Loucy (cell line): ENCODE data around the gene ZNF583.

Source experiments
- EZH2phosphoT487 ChIP-seq: fragments of 200-600 bp; IDR thresholded peaks from 2 replicates; pipeline ENCODE4 v1.6.1; 2018; ENCODE audit warnings: antibody characterized with exemption, mild to moderate bottlenecking, moderate library complexity, borderline replicate concordance
- TF ChIP-seq, protein P1 (sequence below): fragments of 200-600 bp; sonication (generic); conservative IDR thresholded peaks from 2 replicates; pipeline ENCODE4 v1.5.1; 2014; ENCODE audit warnings: mild to moderate bottlenecking, antibody characterized with exemption, low read length

DNA sequence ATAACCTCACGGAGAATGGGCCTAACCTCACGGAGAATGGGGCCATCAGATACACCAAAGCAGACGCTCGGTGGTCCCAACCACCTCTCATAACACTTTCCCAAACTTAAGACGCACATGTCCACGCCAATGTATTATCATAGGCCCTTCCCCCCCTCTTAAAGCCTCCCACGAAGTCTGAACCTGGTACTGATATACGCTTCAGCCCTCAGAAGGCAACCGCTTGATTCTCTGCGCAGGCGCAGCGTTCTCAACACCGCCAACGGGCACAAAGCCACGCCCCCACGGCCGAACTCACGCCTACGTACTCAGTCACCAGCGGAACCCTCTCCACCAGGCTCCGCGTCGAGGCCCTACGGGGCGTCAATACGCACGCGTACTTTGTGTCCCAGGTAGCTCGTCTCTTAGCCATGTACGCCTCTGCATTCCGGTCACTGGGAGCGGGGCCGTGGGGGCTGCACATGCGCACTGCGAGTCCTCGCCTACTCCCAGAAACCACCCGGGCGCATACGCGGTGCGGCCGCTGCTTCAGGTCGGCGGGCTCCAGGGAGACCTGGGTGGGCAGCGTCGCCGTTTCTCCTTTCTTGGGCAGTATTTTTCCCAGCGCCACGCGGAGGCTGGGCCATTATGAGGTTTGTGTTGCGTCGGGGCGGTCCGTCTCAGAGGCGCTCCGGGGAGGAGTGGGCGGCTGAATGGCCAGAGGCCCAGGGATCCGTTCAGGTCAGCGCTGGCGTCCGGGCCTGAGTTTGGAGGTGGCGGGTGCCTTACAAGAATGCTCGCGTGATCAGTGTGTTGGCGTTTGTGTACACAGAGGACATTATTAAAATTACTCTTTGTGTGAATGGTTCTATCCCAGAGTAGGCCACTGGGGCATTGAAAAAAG lies 36.1 kb upstream of the ZNF583 start:
- TF ChIP-seq, protein P1, sequence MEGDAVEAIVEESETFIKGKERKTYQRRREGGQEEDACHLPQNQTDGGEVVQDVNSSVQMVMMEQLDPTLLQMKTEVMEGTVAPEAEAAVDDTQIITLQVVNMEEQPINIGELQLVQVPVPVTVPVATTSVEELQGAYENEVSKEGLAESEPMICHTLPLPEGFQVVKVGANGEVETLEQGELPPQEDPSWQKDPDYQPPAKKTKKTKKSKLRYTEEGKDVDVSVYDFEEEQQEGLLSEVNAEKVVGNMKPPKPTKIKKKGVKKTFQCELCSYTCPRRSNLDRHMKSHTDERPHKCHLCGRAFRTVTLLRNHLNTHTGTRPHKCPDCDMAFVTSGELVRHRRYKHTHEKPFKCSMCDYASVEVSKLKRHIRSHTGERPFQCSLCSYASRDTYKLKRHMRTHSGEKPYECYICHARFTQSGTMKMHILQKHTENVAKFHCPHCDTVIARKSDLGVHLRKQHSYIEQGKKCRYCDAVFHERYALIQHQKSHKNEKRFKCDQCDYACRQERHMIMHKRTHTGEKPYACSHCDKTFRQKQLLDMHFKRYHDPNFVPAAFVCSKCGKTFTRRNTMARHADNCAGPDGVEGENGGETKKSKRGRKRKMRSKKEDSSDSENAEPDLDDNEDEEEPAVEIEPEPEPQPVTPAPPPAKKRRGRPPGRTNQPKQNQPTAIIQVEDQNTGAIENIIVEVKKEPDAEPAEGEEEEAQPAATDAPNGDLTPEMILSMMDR: no peak
- TF ChIP-seq EZH2phosphoT487: no peak
